Vagina (tissue), 2 donors: ENCODE data around the gene CPT1A.

ENCODE experiments used
- POLR2A ChIP-seq, 2 donors: fragments of 450-650 bp; IDR thresholded peaks; one replicate each; pipeline ENCODE4 v1.6.1; 2017; ENCODE audit warnings: antibody characterized with exemption in 2 of 2, mild to moderate bottlenecking in 2 of 2, moderate library complexity in 2 of 2
- TF ChIP-seq, protein P1 (sequence below), 3 experiments: fragments of 450-650 bp in 2 of 3; fragments of 200-600 bp in 1 of 3; sonication (generic) in 1 of 3; IDR thresholded peaks; one replicate each; pipeline ENCODE4 v1.5.1; 2017 to 2019; ENCODE audit warnings: antibody characterized with exemption in 3 of 3, mild to moderate bottlenecking in 2 of 3, moderate library complexity in 2 of 3

- TF ChIP-seq, protein P1, sequence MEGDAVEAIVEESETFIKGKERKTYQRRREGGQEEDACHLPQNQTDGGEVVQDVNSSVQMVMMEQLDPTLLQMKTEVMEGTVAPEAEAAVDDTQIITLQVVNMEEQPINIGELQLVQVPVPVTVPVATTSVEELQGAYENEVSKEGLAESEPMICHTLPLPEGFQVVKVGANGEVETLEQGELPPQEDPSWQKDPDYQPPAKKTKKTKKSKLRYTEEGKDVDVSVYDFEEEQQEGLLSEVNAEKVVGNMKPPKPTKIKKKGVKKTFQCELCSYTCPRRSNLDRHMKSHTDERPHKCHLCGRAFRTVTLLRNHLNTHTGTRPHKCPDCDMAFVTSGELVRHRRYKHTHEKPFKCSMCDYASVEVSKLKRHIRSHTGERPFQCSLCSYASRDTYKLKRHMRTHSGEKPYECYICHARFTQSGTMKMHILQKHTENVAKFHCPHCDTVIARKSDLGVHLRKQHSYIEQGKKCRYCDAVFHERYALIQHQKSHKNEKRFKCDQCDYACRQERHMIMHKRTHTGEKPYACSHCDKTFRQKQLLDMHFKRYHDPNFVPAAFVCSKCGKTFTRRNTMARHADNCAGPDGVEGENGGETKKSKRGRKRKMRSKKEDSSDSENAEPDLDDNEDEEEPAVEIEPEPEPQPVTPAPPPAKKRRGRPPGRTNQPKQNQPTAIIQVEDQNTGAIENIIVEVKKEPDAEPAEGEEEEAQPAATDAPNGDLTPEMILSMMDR (IDR thresholded peaks at IDR 0.05) = no peak
- no peak for TF ChIP-seq POLR2A (IDR thresholded peaks at IDR 0.05)
Measured at GRCh38 chr11:68816251-68816776, 25.4 kb downstream of the CPT1A start.
